KOPT-K1 (cell line): ENCODE results near the gene FGD5.
A peak's percentile ranks its signal among the peaks of the same experiment; 100 is the strongest.

Source experiments
- H3K27ac ChIP-seq: fragments of 200-600 bp; sonication (generic); 2 replicates; pipeline ENCODE4 v1.5.1; 2016; ENCODE audit warnings: antibody characterized with exemption, mild to moderate bottlenecking, low read depth, low read length; ENCODE audit not compliant: poor library complexity, severe bottlenecking
- H3K36me3 ChIP-seq: fragments of 200-600 bp; sonication (generic); 2 replicates; pipeline ENCODE4 v1.5.1; 2017; ENCODE audit warnings: antibody characterized with exemption, mild to moderate bottlenecking, low read length, moderate library complexity; ENCODE audit not compliant: insufficient read depth
- H3K9me3 ChIP-seq: fragments of 200-600 bp; sonication (generic); 2 replicates; pipeline ENCODE4 v1.5.1; 2017; ENCODE audit warnings: antibody characterized with exemption, low read length, mild to moderate bottlenecking; ENCODE audit not compliant: insufficient read depth, poor library complexity, severe bottlenecking

The FGD5 gene

GRCh38 chr3:14824646-14825045 lies 5.9 kb downstream of the FGD5 start:
- Histone ChIP-seq H3K9me3 (no peaks in the 10 kb centered on the region), H3K36me3 (no peaks in the 10 kb centered on the region), H3K27ac (no peak overlapping the region)

GRCh38 chr3:14826069-14826468 lies 7.3 kb downstream of the FGD5 start:
- H3K9me3 ChIP-seq: no peaks in the 10 kb centered on the region
- H3K27ac ChIP-seq: no peak overlapping the region
- no peaks in the 10 kb centered on the region for H3K36me3 ChIP-seq

GRCh38 chr3:14827776-14828175 lies 9.0 kb downstream of the FGD5 start:
- H3K9me3 ChIP-seq: no peaks in the 10 kb centered on the region
- no peak overlapping the region for H3K27ac ChIP-seq
- no peaks in the 10 kb centered on the region for H3K36me3 ChIP-seq

- H3K36me3 ChIP-seq: no peaks in the 10 kb centered on the region
- H3K27ac ChIP-seq: no peak overlapping the region
- no peaks in the 10 kb centered on the region for H3K9me3 ChIP-seq
Measured at GRCh38 chr3:14829811-14830210, 11.0 kb downstream of the FGD5 start.

- peak overlapping the region; percentile 29 for H3K27ac ChIP-seq
- H3K36me3 ChIP-seq: no peaks in the 10 kb centered on the region
- H3K9me3 ChIP-seq: no peaks in the 10 kb centered on the region
Measured at GRCh38 chr3:14831916-14832450, 13.2 kb downstream of the FGD5 start.

GRCh38 chr3:14832975-14833722 lies 14.4 kb downstream of the FGD5 start:
- no peaks in the 10 kb centered on the region for H3K36me3 ChIP-seq
- H3K9me3 ChIP-seq: no peaks in the 10 kb centered on the region

GRCh38 chr3:14834121-14834520 lies 15.4 kb downstream of the FGD5 start:
- no peaks in the 10 kb centered on the region for H3K36me3 ChIP-seq
- H3K9me3 ChIP-seq: no peaks in the 10 kb centered on the region
- H3K27ac ChIP-seq: no peak overlapping the region

More at GRCh38 chr3:14832975-14833722, 14.4 kb downstream of the FGD5 start:
- no peak overlapping the region for H3K27ac ChIP-seq

GRCh38 chr3:14834807-14835466 lies 16.2 kb downstream of the FGD5 start:
- H3K9me3 ChIP-seq: no peaks in the 10 kb centered on the region
- no peak overlapping the region for H3K27ac ChIP-seq
- H3K36me3 ChIP-seq: no peaks in the 10 kb centered on the region

- no peak overlapping the region for H3K27ac ChIP-seq
- no peaks in the 10 kb centered on the region for H3K36me3 ChIP-seq
- no peaks in the 10 kb centered on the region for H3K9me3 ChIP-seq
Measured at GRCh38 chr3:14836049-14836468, 17.3 kb downstream of the FGD5 start.

- no peaks in the 10 kb centered on the region for H3K36me3 ChIP-seq
- no peaks in the 10 kb centered on the region for H3K9me3 ChIP-seq
- H3K27ac ChIP-seq: no peak overlapping the region
Measured at GRCh38 chr3:14837186-14837877, 18.6 kb downstream of the FGD5 start.

- H3K27ac ChIP-seq: no peak overlapping the region
- H3K36me3 ChIP-seq: no peaks in the 10 kb centered on the region
- no peaks in the 10 kb centered on the region for H3K9me3 ChIP-seq
Measured at GRCh38 chr3:14837878-14838258, 19.1 kb downstream of the FGD5 start.

- Histone ChIP-seq H3K27ac (peak overlapping the region; percentile 37), H3K9me3 (no peaks in the 10 kb centered on the region), H3K36me3 (no peaks in the 10 kb centered on the region)
Measured at GRCh38 chr3:14839236-14839635, 20.5 kb downstream of the FGD5 start.

- Histone ChIP-seq H3K27ac (no peak overlapping the region), H3K36me3 (no peaks in the 10 kb centered on the region), H3K9me3 (no peaks in the 10 kb centered on the region)
Measured at GRCh38 chr3:14841836-14842235, 23.1 kb downstream of the FGD5 start.

- Histone ChIP-seq H3K36me3 (no peaks in the 10 kb centered on the region), H3K27ac (no peak overlapping the region), H3K9me3 (no peaks in the 10 kb centered on the region)
Measured at GRCh38 chr3:14842277-14842676, 23.5 kb downstream of the FGD5 start.

GRCh38 chr3:14843321-14843720 lies 24.6 kb downstream of the FGD5 start:
- Histone ChIP-seq H3K9me3 (no peaks in the 10 kb centered on the region), H3K27ac (no peak overlapping the region), H3K36me3 (no peaks in the 10 kb centered on the region)
